GM21528 (cell line): ENCODE results near the gene SET.
"Not testable (repeated sequence)": the region's sequence is repeated elsewhere in the genome, so short reads cannot be mapped to it uniquely, and the experiment has no call there.

Experiments used
- ATAC-seq: cut with Tn5 transposase; IDR thresholded peaks from one replicate; pipeline ENCODE4 v1.9.1; 2021; ENCODE audit warnings: mild to moderate bottlenecking, moderate library complexity; ENCODE audit not compliant: unreplicated experiment, low FRiP score

Gene SET

GRCh38 chr9:128685636-128686489 is 3.2 kb upstream of the SET start:
- ATAC-seq = no peak

GRCh38 chr9:128687453-128687852 is 1.6 kb upstream of the SET start:
- ATAC-seq = no peak

GRCh38 chr9:128689293-128689774 is 312 bp downstream of the SET start:
- ATAC-seq = peak; percentile 16

- ATAC-seq = no peak
These were observed 1.0 kb downstream of the SET start for GRCh38 chr9:128689820-128690683.

- ATAC-seq = no peak
These were observed 1.6 kb downstream of the SET start for GRCh38 chr9:128690684-128691034.

GRCh38 chr9:128693738-128694137 is 4.7 kb downstream of the SET start:
- ATAC-seq = not testable (repeated sequence)

GRCh38 chr9:128694344-128694743 is 5.3 kb downstream of the SET start:
- no peak for ATAC-seq

GRCh38 chr9:128696923-128697707 is 8.1 kb downstream of the SET start:
- no peak for ATAC-seq

GRCh38 chr9:128699096-128699795 is 10.2 kb downstream of the SET start:
- not testable (repeated sequence) for ATAC-seq

- no peak for ATAC-seq
These were observed 12.3 kb downstream of the SET start for GRCh38 chr9:128701227-128701854.

GRCh38 chr9:128702445-128702948 is 13.5 kb downstream of the SET start, which contains the start of gene PKN3:
TSS of gene PKN3 (plus strand) at chr9:128702503. CDS start at chr9:128702916, 413 bp downstream.
- peak; percentile 65 for ATAC-seq

GRCh38 chr9:128702949-128703615 is 14.1 kb downstream of the SET start:
- peak; percentile 18 for ATAC-seq

GRCh38 chr9:128703616-128704355 is 14.8 kb downstream of the SET start:
- ATAC-seq = no peak

- ATAC-seq = no peak
These were observed 15.3 kb downstream of the SET start for GRCh38 chr9:128704356-128704670.

GRCh38 chr9:128705051-128705965 is 16.3 kb downstream of the SET start:
- no peak for ATAC-seq

GRCh38 chr9:128706045-128706444 is 17.0 kb downstream of the SET start:
- ATAC-seq = no peak
